HepG2 (cell line): Measurements from ENCODE around the gene ARHGDIA. TPM values are rescaled to one million over a fixed set of nuclear protein-coding genes. Genes with fewer than 3 reads are reported as not detected.
A peak's percentile ranks its signal among the peaks of the same experiment; 100 is the strongest.

Source experiments
- ATF6 ChIP-seq: sonication (generic); formaldehyde crosslinking; conservative IDR thresholded peaks from 2 replicates; pipeline ENCODE4 v1.4.0; 2020; ENCODE audit warnings: missing genetic modification reagents
- CBX2 ChIP-seq, 2 experiments: fragments of 200-600 bp in 1 of 2; sonication (generic); formaldehyde crosslinking in 1 of 2; IDR thresholded peaks; 2 replicates each; pipeline versions ENCODE4 v1.7.0 to v1.8.1; 2018 to 2022; ENCODE audit warnings: low read depth in 2 of 2, low read length in 1 of 2, mild to moderate bottlenecking in 1 of 2, missing genetic modification reagents in 1 of 2
- SNAPC4 ChIP-seq: sonication (generic); formaldehyde crosslinking; IDR thresholded peaks from 2 replicates; pipeline ENCODE4 v1.4.0; 2020; ENCODE audit warnings: mild to moderate bottlenecking, missing genetic modification reagents
- STAT6 ChIP-seq: sonication (generic); formaldehyde crosslinking; IDR thresholded peaks from 2 replicates; pipeline ENCODE4 v1.4.0; 2020; ENCODE audit warnings: missing genetic modification reagents, mild to moderate bottlenecking, borderline replicate concordance
- USF2 ChIP-seq, 2 experiments: sonication (generic) in 1 of 2; formaldehyde crosslinking in 1 of 2; IDR thresholded peaks; 2 replicates each; pipeline versions ENCODE4 v1.5.1 to v1.6.1; 2011 to 2020; ENCODE audit warnings: borderline replicate concordance in 1 of 2, low read depth in 1 of 2, low read length in 1 of 2, mild to moderate bottlenecking in 1 of 2, missing genetic modification reagents in 1 of 2, moderate library complexity in 1 of 2
- YEATS4 ChIP-seq: sonication (generic); formaldehyde crosslinking; IDR thresholded peaks from 2 replicates; pipeline ENCODE4 v1.4.0; 2020; ENCODE audit warnings: missing genetic modification reagents, borderline replicate concordance
- ZFP41 ChIP-seq: sonication (generic); formaldehyde crosslinking; IDR thresholded peaks from 2 replicates; pipeline ENCODE4 v1.4.0; 2020; ENCODE audit warnings: mild to moderate bottlenecking, missing genetic modification reagents, borderline replicate concordance
- ZNF225 ChIP-seq: sonication (generic); formaldehyde crosslinking; IDR thresholded peaks from 2 replicates; pipeline ENCODE4 v1.4.0; 2020; ENCODE audit warnings: mild to moderate bottlenecking, missing genetic modification reagents
- ZNF574 ChIP-seq: sonication (generic); formaldehyde crosslinking; IDR thresholded peaks from 2 replicates; pipeline ENCODE4 v1.4.0; 2020; ENCODE audit warnings: missing genetic modification reagents
- ZNF777 ChIP-seq: sonication (generic); formaldehyde crosslinking; IDR thresholded peaks from 2 replicates; pipeline ENCODE4 v1.4.0; 2020; ENCODE audit warnings: missing genetic modification reagents
- polyA plus RNA-seq, 8 experiments: library from polyadenylated mRNA; depleted of rRNA in 3 of 8; stranded (reverse) in 7 of 8; unstranded in 1 of 8; fragments of >200 nt; fragmentation: Illumina TruSeq in 4 of 8; extraction: Trizol in 4 of 8; gene quantifications; 2 replicates each; pipeline versions ENCODE4 v1.2.1 to v1.2.3, GENCODE V29; 2011 to 2016; ENCODE audit warnings: low read depth in 4 of 8, missing spikeins in 1 of 8, mixed read lengths in 1 of 8; ENCODE audit not compliant: insufficient read depth in 1 of 8
- total RNA-seq, 5 experiments: library from RNA; depleted of rRNA; stranded (reverse); fragments of >200 nt; fragmentation: Illumina TruSeq; extraction: Trizol; gene quantifications; 2 replicates each; pipeline ENCODE4 v1.2.3, GENCODE V29; 2016; ENCODE audit warnings: low read depth in 1 of 5

The ARHGDIA gene
- total and polyA plus RNA-seq, 2 of the 13 experiments (the other 11 are each of a cell fraction or from before 2014, with no cell fraction given) = 40.0 to 64.0 TPM

- TF ChIP-seq SNAPC4 (CRISPR knock-in tag) (peak; percentile 76; the same call in 1 of the 2 replicates), USF2 (IDR thresholded peaks at IDR 0.05; ENCODE audit: low read depth, low read length) (0 out of 2 replicates have a peak, but pooled peaks have one; percentile 4), USF2 (CRISPR knock-in tag; IDR thresholded peaks at IDR 0.05; ENCODE audit: borderline replicate concordance) (0 out of 2 replicates have a peak, but pooled peaks have one; percentile 34), ZNF225 (CRISPR knock-in tag) (no peak), CBX2 (IDR thresholded peaks at IDR 0.05; ENCODE audit: low read depth, low read length) (no peak), CBX2 (CRISPR knock-in tag; IDR thresholded peaks at IDR 0.05; ENCODE audit: low read depth) (no peak; the same call in 1 of the 2 replicates), ZFP41 (CRISPR knock-in tag) (no peak), ZNF777 (CRISPR knock-in tag) (0 out of 2 replicates have a peak, but pooled peaks have one; percentile 29), YEATS4 (CRISPR knock-in tag) (peak; percentile 96), ZNF574 (CRISPR knock-in tag) (peak; percentile 87), STAT6 (peak; percentile 44; the same call in 1 of the 2 replicates), ATF6 (CRISPR knock-in tag) (no peak; the same call in none of the 2 replicates)
Measured at GRCh38 chr17:81909966-81910839, 39.1 kb upstream of the ARHGDIA start (continued).
